Nephron progenitor cell (in vitro differentiated cells): Measurements from ENCODE around the gene NINL.

ENCODE experiments used
- DNase-seq: peaks from one replicate; pipeline ENCODE4 v3.0.0; 2021
- H3K27ac Mint-ChIP-seq: 2 replicates; pipeline ENCODE4 v1.8.0; 2021; ENCODE audit warnings: mild to moderate bottlenecking, moderate library complexity, mixed read lengths
- H3K27me3 Mint-ChIP-seq: 2 replicates; pipeline ENCODE4 v1.8.0; 2021; ENCODE audit warnings: mild to moderate bottlenecking, low read depth, mixed read lengths; ENCODE audit not compliant: poor library complexity
- H3K36me3 Mint-ChIP-seq: 2 replicates; pipeline ENCODE4 v1.8.0; 2021; ENCODE audit warnings: low read depth, mixed read lengths
- H3K4me1 Mint-ChIP-seq: 2 replicates; pipeline ENCODE4 v1.8.0; 2021; ENCODE audit warnings: mixed read lengths
- H3K4me3 Mint-ChIP-seq: 2 replicates; pipeline ENCODE4 v1.8.0; 2021; ENCODE audit warnings: mild to moderate bottlenecking, moderate library complexity, mixed read lengths
- H3K9me3 Mint-ChIP-seq: 2 replicates; pipeline ENCODE4 v1.8.0; 2021; ENCODE audit warnings: mild to moderate bottlenecking, moderate library complexity, mixed read lengths
- TF ChIP-seq, protein P1 (sequence below): fragments of 200-600 bp; sonication (generic); IDR thresholded peaks from 2 replicates; pipeline ENCODE4 v1.5.0; 2021; ENCODE audit warnings: antibody characterized with exemption

The NINL gene

DNA sequence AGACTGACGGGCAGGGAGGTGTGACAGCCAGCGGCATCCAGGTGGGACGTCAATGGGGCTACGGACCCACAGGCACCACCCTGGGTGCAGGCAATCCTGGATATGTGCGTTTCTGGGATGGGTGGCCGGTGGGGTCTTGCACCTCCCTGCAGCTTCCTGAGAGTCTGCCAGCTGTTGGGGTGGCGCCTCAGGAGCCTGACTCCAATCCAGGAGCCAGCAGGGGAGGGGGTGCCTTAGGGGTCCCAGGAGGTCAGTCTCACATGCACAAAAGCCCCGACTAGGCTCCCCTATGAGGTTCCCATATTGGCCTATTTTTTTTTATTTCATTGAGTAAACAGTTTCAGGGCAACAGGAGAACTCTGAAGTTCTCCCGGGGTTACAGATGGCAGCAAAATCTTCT is 104.5 kb downstream of the NINL start:
- Mint-ChIP-seq H3K4me3 (no peak overlapping the region), H3K27ac (no peak overlapping the region), H3K9me3 (no peaks in the 10 kb centered on the region), H3K4me1 (peaks cover 15% of the 10 kb centered on the region), H3K27me3 (peaks cover 2% of the 10 kb centered on the region), H3K36me3 (peaks cover 55% of the 10 kb centered on the region)
- TF ChIP-seq, protein P1, sequence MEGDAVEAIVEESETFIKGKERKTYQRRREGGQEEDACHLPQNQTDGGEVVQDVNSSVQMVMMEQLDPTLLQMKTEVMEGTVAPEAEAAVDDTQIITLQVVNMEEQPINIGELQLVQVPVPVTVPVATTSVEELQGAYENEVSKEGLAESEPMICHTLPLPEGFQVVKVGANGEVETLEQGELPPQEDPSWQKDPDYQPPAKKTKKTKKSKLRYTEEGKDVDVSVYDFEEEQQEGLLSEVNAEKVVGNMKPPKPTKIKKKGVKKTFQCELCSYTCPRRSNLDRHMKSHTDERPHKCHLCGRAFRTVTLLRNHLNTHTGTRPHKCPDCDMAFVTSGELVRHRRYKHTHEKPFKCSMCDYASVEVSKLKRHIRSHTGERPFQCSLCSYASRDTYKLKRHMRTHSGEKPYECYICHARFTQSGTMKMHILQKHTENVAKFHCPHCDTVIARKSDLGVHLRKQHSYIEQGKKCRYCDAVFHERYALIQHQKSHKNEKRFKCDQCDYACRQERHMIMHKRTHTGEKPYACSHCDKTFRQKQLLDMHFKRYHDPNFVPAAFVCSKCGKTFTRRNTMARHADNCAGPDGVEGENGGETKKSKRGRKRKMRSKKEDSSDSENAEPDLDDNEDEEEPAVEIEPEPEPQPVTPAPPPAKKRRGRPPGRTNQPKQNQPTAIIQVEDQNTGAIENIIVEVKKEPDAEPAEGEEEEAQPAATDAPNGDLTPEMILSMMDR: no peak
- DNase-seq: no peak

DNA sequence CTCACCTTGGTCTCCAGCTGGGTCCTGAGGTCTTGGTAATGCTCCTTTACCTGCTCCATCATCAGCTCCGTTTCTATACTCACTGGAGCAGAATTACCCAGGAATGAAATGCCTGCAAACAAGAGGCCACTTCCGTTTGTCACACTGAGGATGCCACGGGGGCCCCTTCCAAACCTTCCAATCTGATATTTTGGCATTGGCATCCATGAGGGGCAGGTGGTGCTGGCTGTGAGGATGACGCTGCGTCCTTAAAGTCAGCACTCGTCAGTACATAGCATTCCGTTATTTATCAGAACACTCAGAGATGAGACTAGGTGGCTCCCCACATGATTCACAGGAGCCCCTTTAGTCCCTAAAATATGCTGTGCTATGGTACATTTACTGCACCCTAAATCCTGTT is 105.2 kb downstream of the NINL start:
- Mint-ChIP-seq H3K27ac (no peak overlapping the region), H3K4me1 (peaks cover 14% of the 10 kb centered on the region), H3K4me3 (no peak overlapping the region), H3K36me3 (peaks cover 60% of the 10 kb centered on the region), H3K27me3 (peaks cover 2% of the 10 kb centered on the region), H3K9me3 (no peaks in the 10 kb centered on the region)
- TF ChIP-seq, protein P1: no peak
- DNase-seq: no peak

DNA sequence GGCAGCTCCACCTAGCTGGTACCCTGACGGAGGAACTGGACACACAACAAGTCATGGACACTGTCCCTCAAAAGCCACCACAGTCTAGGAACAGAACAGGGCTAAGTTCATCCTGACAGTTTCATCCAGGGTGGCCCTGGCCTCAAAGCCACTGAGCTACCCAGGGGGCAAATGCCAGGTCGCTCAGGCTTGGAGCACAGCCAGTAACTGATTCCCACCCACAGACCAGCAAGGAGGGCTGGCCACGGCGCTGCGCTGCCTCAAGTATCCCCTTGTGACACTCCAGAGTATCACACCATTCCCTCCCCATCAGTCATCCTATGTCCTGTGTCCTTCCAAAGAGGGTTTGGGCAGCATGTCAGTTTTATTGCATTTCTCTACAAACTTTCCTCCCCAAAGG is 105.7 kb downstream of the NINL start:
- Mint-ChIP-seq H3K27me3 (peaks cover 2% of the 10 kb centered on the region), H3K27ac (no peak overlapping the region), H3K36me3 (peaks cover 57% of the 10 kb centered on the region), H3K4me3 (no peak overlapping the region), H3K4me1 (peaks cover 9% of the 10 kb centered on the region), H3K9me3 (no peaks in the 10 kb centered on the region)
- no peak for DNase-seq
- TF ChIP-seq, protein P1: no peak

GRCh38 chr20:25478889-25479568 is 106.3 kb downstream of the NINL start:
- TF ChIP-seq, protein P1: no peak
- H3K27ac Mint-ChIP-seq: peak overlapping the region; percentile 42
- no peak overlapping the region for H3K4me3 Mint-ChIP-seq
- no peaks in the 10 kb centered on the region for H3K9me3 Mint-ChIP-seq
- peaks cover 3% of the 10 kb centered on the region for H3K4me1 Mint-ChIP-seq
- H3K27me3 Mint-ChIP-seq: peaks cover 2% of the 10 kb centered on the region
- H3K36me3 Mint-ChIP-seq: peaks cover 55% of the 10 kb centered on the region
- no peak for DNase-seq

GRCh38 chr20:25477014-25477882 is 108.1 kb downstream of the NINL start:
- TF ChIP-seq, protein P1: no peak
- H3K4me3 Mint-ChIP-seq: no peak overlapping the region
- no peaks in the 10 kb centered on the region for H3K9me3 Mint-ChIP-seq
- no peaks in the 10 kb centered on the region for H3K27me3 Mint-ChIP-seq
- peaks cover 59% of the 10 kb centered on the region for H3K36me3 Mint-ChIP-seq
- peak overlapping the region; percentile 64 for H3K27ac Mint-ChIP-seq
- no peaks in the 10 kb centered on the region for H3K4me1 Mint-ChIP-seq
- DNase-seq: no peak
